WI38 (cell line): ENCODE results near the gene MSMB.
"Not testable (repeated sequence)": the region's sequence is repeated elsewhere in the genome, so short reads cannot be mapped to it uniquely, and the experiment has no call there.

Experiments used
- H3K4me3 ChIP-seq: 2 replicates; pipeline ENCODE4 v1.5.1; 2011; ENCODE audit warnings: low read depth, mild to moderate bottlenecking, control low read depth, low read length
- CTCF ChIP-seq: IDR thresholded peaks from 2 replicates; pipeline ENCODE4 v1.5.1; 2012; ENCODE audit warnings: low read depth, mild to moderate bottlenecking, control low read depth, low read length

The MSMB gene

DNA sequence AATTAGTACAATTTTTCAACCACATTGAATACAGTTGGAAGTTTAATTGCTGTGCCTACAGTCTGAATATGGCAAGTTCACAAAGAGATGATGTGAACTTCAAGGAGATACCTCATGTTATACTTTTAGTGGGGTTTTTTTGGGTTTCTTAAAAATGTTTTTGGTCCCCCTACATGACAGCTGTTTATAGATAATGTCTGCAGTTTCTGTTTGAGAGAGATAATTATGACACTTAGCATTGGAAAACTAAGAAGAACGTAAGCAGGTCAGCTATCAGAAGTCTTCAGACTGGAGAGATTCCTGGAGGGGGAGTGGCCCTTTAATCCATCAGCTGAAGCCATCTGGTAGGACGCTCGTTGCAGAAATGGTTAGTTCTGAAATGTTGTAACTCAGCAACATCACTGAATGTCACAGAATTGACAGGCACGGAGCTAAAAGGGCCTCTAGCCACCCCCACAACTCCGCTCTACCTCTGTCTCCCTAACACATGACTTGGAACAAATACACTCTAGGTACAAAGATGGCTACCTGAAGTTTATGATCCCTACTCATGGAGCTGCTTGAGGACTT is 44.8 kb downstream of the MSMB start:
- TF ChIP-seq CTCF: no peak

GRCh38 chr10:46000538-46000937 is 45.5 kb downstream of the MSMB start:
- no peak for TF ChIP-seq CTCF
- H3K4me3 ChIP-seq: no peak overlapping the region

More for the DNA sequence above, 44.8 kb downstream of the MSMB start:
- H3K4me3 ChIP-seq: no peak overlapping the region

- H3K4me3 ChIP-seq: not testable (repeated sequence)
Observed at GRCh38 chr10:45999955-46000354, 46.1 kb downstream of the MSMB start.

DNA sequence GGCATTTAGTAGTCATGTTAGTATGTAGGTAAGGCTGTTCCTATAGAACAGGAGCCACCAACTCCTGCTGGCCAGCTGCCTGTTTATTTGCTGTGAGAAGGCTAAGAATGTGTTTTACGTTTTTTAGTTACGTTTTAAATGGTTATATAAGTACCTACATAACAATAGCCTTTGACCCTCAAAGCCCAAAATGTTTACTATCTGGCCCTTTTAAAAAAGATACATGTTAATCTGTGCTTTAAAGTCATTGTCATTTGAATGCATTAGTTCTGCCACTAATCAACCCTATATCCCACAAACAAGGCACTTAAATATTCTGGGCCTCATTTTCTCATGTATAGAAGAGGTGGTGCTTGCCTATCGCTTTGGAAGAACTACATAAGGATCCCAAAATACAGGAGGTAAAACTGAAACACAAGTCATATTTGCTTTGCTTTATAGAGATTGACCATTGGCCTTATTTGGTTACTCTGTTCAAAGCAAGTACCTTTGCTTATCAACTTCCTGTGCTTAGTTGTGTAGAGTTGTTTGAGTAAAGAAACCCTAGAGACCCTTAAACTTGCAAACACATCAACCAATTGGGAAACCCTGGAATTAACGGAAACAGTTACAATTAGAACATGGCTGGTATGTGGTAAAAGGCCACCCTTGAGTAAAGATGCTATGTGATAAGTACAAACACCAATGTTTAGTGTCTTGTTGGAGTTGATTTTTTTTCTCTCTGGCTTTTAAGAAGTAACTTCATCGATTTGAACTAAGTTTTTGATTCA is 47.9 kb downstream of the MSMB start:
- no peak for TF ChIP-seq CTCF

DNA sequence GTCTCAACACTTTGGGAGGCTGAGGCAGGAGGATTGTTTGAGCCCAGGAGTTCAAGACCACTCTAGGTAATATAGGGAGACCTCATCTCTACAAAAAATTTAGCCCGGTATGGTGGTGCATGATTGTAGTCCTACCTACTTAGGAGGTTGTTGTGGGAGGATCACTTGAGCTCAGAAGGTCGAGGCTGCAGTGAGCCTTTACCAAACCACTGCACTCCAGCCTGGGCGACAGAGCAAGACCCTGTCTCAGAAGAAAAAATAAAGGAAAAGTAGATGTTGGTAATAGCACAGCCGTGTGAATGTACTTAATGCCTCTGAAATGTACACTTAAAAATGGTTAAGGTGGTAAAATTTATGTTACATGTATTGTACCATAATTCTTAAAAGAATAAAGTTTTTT is 48.5 kb downstream of the MSMB start:
- no peak for TF ChIP-seq CTCF

More for the DNA sequence above, 47.9 kb downstream of the MSMB start:
- H3K4me3 ChIP-seq: no peak overlapping the region

GRCh38 chr10:45985590-45985989 is 60.5 kb downstream of the MSMB start:
- not testable (repeated sequence) for H3K4me3 ChIP-seq

More for the DNA sequence above, 48.5 kb downstream of the MSMB start:
- H3K4me3 ChIP-seq: no peak overlapping the region

DNA sequence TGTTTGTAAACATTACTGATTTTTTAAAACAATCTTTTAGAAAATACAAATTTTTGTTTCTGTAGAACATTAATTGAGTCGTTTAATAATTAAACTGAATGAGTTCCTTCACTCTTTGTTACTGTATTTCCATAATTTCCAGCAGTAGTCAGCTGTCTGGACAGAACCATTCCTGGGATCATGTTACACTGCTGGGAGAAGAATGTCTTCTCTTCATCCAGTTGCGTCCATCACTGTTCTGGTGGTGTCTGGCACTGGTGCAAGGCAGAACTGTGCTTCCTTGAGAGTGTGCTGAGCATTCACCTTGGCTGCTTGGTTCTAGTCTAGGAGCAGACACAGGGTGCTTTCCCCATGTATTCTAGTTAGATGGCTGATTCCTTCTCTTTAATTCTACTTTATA is 61.6 kb downstream of the MSMB start:
- H3K4me3 ChIP-seq: not testable (repeated sequence)

DNA sequence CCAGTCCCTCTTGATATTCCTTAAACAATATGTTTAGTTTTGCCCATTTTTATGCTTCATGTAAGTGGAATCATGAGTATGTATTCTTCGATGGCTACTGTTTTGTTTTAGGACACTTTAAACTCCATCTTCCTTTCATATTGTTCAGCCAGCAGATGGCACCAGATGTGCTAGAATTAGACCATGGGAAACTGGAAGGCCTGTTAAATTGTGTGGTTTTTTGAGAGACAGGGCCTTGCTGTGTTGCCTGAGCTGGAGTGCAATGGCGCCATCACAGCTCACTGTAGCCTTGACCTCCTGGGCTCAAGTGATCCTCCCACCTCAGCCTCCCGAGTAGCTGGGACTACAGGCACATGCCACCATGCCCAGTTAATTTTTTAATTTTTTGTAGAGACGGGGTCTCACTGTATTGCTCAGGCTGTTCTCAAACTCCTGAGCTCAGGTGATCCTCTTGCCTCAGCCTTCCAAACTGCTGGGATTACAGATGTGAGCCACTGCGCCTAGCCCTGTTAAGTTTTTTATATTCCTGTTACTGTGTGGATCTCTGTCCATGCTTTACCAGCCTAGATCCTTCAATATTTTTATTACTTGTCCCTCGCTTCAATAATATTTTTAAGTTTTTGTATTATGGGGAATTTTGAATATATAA is 62.4 kb downstream of the MSMB start:
- not testable (repeated sequence) for H3K4me3 ChIP-seq
